CD4-positive, alpha-beta T cell treated with Interleukin-10 for 1 hour (primary cell): ENCODE results near the gene RRP9.

Experiments used
- DNase-seq: peaks from one replicate; pipeline ENCODE4 v3.0.0-alpha.2; 2020

Gene RRP9

GRCh38 chr3:51955175-51955892, 13.6 kb upstream of the RRP9 start, which contains the start of gene GPR62:
Gene GPR62 (plus strand): TSS chr3:51955381. CDS start chr3:51955653, 272 bp downstream.
- no peak for DNase-seq

GRCh38 chr3:51954713-51955112, 13.0 kb upstream of the RRP9 start:
- DNase-seq, result no peak

- DNase-seq, result no peak
These were observed 12.4 kb upstream of the RRP9 start for GRCh38 chr3:51954105-51954504.

- no peak for DNase-seq
These were observed 11.7 kb upstream of the RRP9 start for GRCh38 chr3:51953445-51953844.

GRCh38 chr3:51950899-51951298, 9.2 kb upstream of the RRP9 start:
- DNase-seq, result no peak

- no peak for DNase-seq
These were observed 7.4 kb upstream of the RRP9 start for GRCh38 chr3:51949121-51949520.

GRCh38 chr3:51948016-51948580, 6.4 kb upstream of the RRP9 start:
- no peak for DNase-seq

- DNase-seq, result no peak
These were observed 5.7 kb upstream of the RRP9 start for GRCh38 chr3:51947215-51947900.

- DNase-seq, result no peak
These were observed 5.1 kb upstream of the RRP9 start for GRCh38 chr3:51946796-51947195.

GRCh38 chr3:51945926-51946705, 4.4 kb upstream of the RRP9 start:
- DNase-seq, result no peak

- no peak for DNase-seq
These were observed 3.5 kb upstream of the RRP9 start for GRCh38 chr3:51945031-51945840.

GRCh38 chr3:51944451-51945021, 2.8 kb upstream of the RRP9 start:
- DNase-seq, result no peak

- DNase-seq, result no peak
These were observed 2.0 kb upstream of the RRP9 start for GRCh38 chr3:51943451-51944391.

- peak; percentile 60 for DNase-seq
These were observed 1.1 kb upstream of the RRP9 start for GRCh38 chr3:51942603-51943450.

- no peak for DNase-seq
These were observed 274 bp downstream of the RRP9 start for GRCh38 chr3:51941463-51941797.

GRCh38 chr3:51940648-51941462, 849 bp downstream of the RRP9 start:
- no peak for DNase-seq

- DNase-seq, result no peak
These were observed 2.8 kb downstream of the RRP9 start for GRCh38 chr3:51938780-51939425.

GRCh38 chr3:51937611-51938450, 3.9 kb downstream of the RRP9 start:
- no peak for DNase-seq
